WTC11 (cell line): ENCODE measurements around the gene TMEM72. TPM values are rescaled to one million over a fixed set of nuclear protein-coding genes. Genes with fewer than 3 reads are reported as not detected.

Experiments used
- ATAC-seq: fragments of 200-7000 bp; cut with Tn5 transposase; 2 replicates; pipeline ENCODE4 v1.10.0; 2021; ENCODE audit warnings: mild to moderate bottlenecking, moderate library complexity
- CTCF ChIA-PET: fragments of 300-600 bp; sonication (Branson Sonifier 250); formaldehyde crosslinking; loops from one replicate; lab custom pipeline; 2021; ENCODE audit warnings: antibody characterized with exemption; lab: Charles Lee
- POLR2A ChIA-PET: fragments of 350-600 bp; sonication (Branson Sonifier 250); formaldehyde crosslinking; loops from one replicate; lab custom pipeline; 2021; ENCODE audit warnings: antibody characterized with exemption; lab: Charles Lee
- DNase-seq: peaks from one replicate; pipeline ENCODE4 v3.0.0; 2021; ENCODE audit warnings: low spot score
- H3K27ac Mint-ChIP-seq: 2 replicates; pipeline ENCODE4 v1.8.0; 2021; ENCODE audit warnings: mixed read lengths
- H3K27me3 Mint-ChIP-seq: 2 replicates; pipeline ENCODE4 v1.8.0; 2021; ENCODE audit warnings: low read depth, mild to moderate bottlenecking, moderate library complexity, mixed read lengths
- H3K36me3 Mint-ChIP-seq: 2 replicates; pipeline ENCODE4 v1.8.0; 2021; ENCODE audit warnings: mixed read lengths
- H3K4me1 Mint-ChIP-seq: 2 replicates; pipeline ENCODE4 v1.8.0; 2022; ENCODE audit warnings: mixed read lengths
- H3K4me3 Mint-ChIP-seq: 2 replicates; pipeline ENCODE4 v1.8.0; 2021; ENCODE audit warnings: mild to moderate bottlenecking, moderate library complexity, mixed read lengths
- H3K9me3 Mint-ChIP-seq: 2 replicates; pipeline ENCODE4 v1.8.0; 2021; ENCODE audit warnings: mixed read lengths
- ETV6 ChIP-seq: sonication (generic); formaldehyde crosslinking; IDR thresholded peaks from 2 replicates; pipeline ENCODE4 v1.8.1; 2022; ENCODE audit warnings: mild to moderate bottlenecking, missing genetic modification reagents
- FOXK1 ChIP-seq: sonication (generic); formaldehyde crosslinking; IDR thresholded peaks from 2 replicates; pipeline ENCODE4 v1.8.0; 2022; ENCODE audit warnings: mild to moderate bottlenecking, moderate library complexity, missing genetic modification reagents
- FOXP1 ChIP-seq: sonication (generic); formaldehyde crosslinking; IDR thresholded peaks from 2 replicates; pipeline ENCODE4 v1.8.0; 2022; ENCODE audit warnings: missing genetic modification reagents, mild to moderate bottlenecking, moderate library complexity, borderline replicate concordance
- GRHL2 ChIP-seq: fragments of 250-450 bp; sonication (Bioruptor Pico); IDR thresholded peaks from 2 replicates; pipeline ENCODE4 v1.8.0; 2022; ENCODE audit warnings: mild to moderate bottlenecking, moderate library complexity; ENCODE audit not compliant: insufficient replicate concordance, severe bottlenecking
- NFE2L1 ChIP-seq: sonication (generic); formaldehyde crosslinking; IDR thresholded peaks from 2 replicates; pipeline ENCODE4 v1.8.1; 2023; ENCODE audit warnings: missing genetic modification reagents
- SMAD3 ChIP-seq: sonication (generic); formaldehyde crosslinking; IDR thresholded peaks from 2 replicates; pipeline ENCODE4 v1.8.0; 2022; ENCODE audit warnings: missing genetic modification reagents, mild to moderate bottlenecking, borderline replicate concordance
- SOX15 ChIP-seq: fragments of 250-450 bp; sonication (Bioruptor Pico); IDR thresholded peaks from 2 replicates; pipeline ENCODE4 v1.9.0; 2021; ENCODE audit warnings: mild to moderate bottlenecking
- ZBTB21 ChIP-seq: sonication (generic); formaldehyde crosslinking; IDR thresholded peaks from 2 replicates; pipeline ENCODE4 v1.8.1; 2023; ENCODE audit warnings: mild to moderate bottlenecking, missing genetic modification reagents, borderline replicate concordance
- ZNF219 ChIP-seq: sonication (generic); formaldehyde crosslinking; IDR thresholded peaks from 2 replicates; pipeline ENCODE4 v1.8.0; 2023; ENCODE audit warnings: missing genetic modification reagents, mild to moderate bottlenecking, borderline replicate concordance
- ZNF317 ChIP-seq: sonication (generic); formaldehyde crosslinking; IDR thresholded peaks from 2 replicates; pipeline ENCODE4 v1.8.1; 2023; ENCODE audit warnings: low read depth, mild to moderate bottlenecking, moderate library complexity, missing genetic modification reagents, borderline replicate concordance
- ZNF396 ChIP-seq: fragments of 250-450 bp; sonication (Bioruptor Pico); IDR thresholded peaks from 2 replicates; pipeline ENCODE4 v1.8.0; 2021; ENCODE audit warnings: mild to moderate bottlenecking, moderate library complexity, borderline replicate concordance
- total RNA-seq: library from RNA; stranded (reverse); gene quantifications from 3 replicates; pipeline ENCODE4 v1.2.3, GENCODE V29; 2021
- TF ChIP-seq, protein P1 (sequence below): sonication (generic); formaldehyde crosslinking; IDR thresholded peaks from 2 replicates; pipeline ENCODE4 v1.8.0; 2022; ENCODE audit warnings: mild to moderate bottlenecking, missing genetic modification reagents
- TF ChIP-seq, protein P2 (sequence below): sonication (generic); formaldehyde crosslinking; IDR thresholded peaks from 2 replicates; pipeline ENCODE4 v1.8.1; 2022; ENCODE audit warnings: missing genetic modification reagents, borderline replicate concordance
- TF ChIP-seq, protein P3 (sequence below): sonication (generic); formaldehyde crosslinking; IDR thresholded peaks from 2 replicates; pipeline ENCODE4 v1.8.0; 2022; ENCODE audit warnings: mild to moderate bottlenecking, missing genetic modification reagents

The TMEM72 gene
- total RNA-seq, 1 experiment from 2014 or later, result not detected

DNA sequence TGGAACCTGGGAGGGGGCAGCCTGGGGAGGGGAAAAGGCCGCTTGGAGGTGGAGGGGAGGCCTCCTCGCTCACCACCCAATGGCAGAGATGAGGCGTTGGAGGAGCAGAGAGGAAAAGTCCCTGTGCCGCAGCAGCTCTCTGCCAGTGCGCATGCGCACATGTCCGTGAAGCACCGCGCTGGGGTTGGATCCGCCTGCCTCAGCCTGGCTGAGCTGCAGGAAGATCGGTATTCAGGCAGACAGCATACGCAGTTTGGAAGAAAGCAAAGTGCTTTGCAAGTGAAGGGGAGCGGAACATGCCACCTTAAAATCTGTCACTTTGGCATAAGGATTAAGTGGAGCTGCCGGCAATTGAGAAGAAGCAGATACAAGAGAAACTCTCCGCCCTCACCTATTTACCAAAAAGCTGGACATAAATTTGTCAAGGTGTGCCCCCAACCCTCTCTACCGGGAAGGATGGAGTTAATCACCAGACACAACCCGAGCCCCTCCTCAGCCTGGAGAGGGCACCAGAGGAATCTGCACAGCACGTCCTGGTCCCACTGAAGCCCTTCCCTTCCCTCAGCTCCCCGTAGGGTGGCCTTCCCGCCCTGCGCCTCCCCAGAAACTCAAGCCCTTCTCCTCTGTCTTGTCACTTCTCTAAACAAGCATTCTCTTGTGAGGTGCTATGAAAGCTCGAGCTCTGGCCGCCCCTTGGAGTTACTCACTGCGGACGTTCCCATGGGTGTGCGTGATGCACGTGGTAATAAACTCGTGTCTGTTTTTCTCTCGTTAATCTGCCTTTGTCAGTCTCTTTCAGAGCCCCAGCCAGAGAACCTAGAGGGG is 32.2 kb upstream of the TMEM72 start:
- CTCF ChIA-PET, result interaction anchor here (0.5 to 3.6 kb wide), 19 partner anchors 9 to 570 kb away, joined by 3 to 43 read pairs (median 5); partner anchors contain the start of genes RASSF4 and TMEM72

DNA sequence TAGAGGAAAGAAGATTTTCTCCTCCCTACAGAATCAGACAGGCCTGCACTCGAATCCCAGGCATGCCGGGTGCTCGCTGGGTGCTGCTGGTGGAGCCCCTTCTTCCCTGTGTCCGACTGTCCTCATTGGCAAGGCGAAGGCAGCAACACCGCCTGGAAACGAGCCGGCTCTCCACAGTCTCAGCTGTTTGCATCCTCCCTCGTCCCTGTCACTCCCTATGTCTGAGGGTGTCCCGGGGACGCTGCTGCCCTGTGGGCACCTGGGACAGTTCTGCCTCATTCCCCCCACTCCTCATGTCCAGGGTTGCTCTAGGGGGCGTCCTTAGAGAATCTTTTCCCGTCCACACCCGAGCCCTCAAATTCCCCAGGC is 31.6 kb upstream of the TMEM72 start:
- Mint-ChIP-seq H3K36me3 (no peaks in the 10 kb centered on the region), H3K27me3 (peaks cover 23% of the 10 kb centered on the region), H3K9me3 (no peaks in the 10 kb centered on the region), H3K4me3 (peak overlapping the region; percentile 72), H3K27ac (no peak overlapping the region; the same call in 1 of the 2 replicates), H3K4me1 (peaks cover 26% of the 10 kb centered on the region)
- ATAC-seq, result no peak
- ChIA-PET CTCF (interaction anchor here (0.7 to 3.6 kb wide), 18 partner anchors 10 to 571 kb away, joined by 3 to 43 read pairs (median 5); partner anchors contain the start of genes RASSF4 and TMEM72), POLR2A (no interaction called here)
- DNase-seq, result no peak
- no peak for TF ChIP-seq FOXK1 (CRISPR knock-in tag)
- TF ChIP-seq, protein P1, sequence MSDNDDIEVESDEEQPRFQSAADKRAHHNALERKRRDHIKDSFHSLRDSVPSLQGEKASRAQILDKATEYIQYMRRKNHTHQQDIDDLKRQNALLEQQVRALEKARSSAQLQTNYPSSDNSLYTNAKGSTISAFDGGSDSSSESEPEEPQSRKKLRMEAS (CRISPR knock-in tag), result 0 out of 2 replicates have a peak, but pooled peaks have one; percentile 1

More for the DNA sequence above, 32.2 kb upstream of the TMEM72 start:
- Mint-ChIP-seq H3K27ac (peak overlapping the region; percentile 94; the same call in 1 of the 2 replicates), H3K27me3 (peaks cover 23% of the 10 kb centered on the region), H3K4me3 (peak overlapping the region; percentile 72), H3K36me3 (no peaks in the 10 kb centered on the region), H3K9me3 (no peaks in the 10 kb centered on the region), H3K4me1 (peaks cover 26% of the 10 kb centered on the region)
- peak; percentile 93 for ATAC-seq
- POLR2A ChIA-PET, result interaction anchor here (0.8 kb wide), 1 partner anchor 22 kb away, joined by 4 read pairs; no protein-coding TSS in a partner anchor
- TF ChIP-seq, protein P1 (CRISPR knock-in tag), result 0 out of 2 replicates have a peak, but pooled peaks have one; percentile 35
- TF ChIP-seq FOXK1 (CRISPR knock-in tag), result peak; percentile 48; the same call in 1 of the 2 replicates
- TF ChIP-seq, protein P2, sequence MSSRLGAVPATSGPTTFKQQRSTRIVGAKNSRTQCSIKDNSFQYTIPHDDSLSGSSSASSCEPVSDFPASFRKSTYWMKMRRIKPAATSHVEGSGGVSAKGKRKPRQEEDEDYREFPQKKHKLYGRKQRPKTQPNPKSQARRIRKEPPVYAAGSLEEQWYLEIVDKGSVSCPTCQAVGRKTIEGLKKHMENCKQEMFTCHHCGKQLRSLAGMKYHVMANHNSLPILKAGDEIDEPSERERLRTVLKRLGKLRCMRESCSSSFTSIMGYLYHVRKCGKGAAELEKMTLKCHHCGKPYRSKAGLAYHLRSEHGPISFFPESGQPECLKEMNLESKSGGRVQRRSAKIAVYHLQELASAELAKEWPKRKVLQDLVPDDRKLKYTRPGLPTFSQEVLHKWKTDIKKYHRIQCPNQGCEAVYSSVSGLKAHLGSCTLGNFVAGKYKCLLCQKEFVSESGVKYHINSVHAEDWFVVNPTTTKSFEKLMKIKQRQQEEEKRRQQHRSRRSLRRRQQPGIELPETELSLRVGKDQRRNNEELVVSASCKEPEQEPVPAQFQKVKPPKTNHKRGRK (CRISPR knock-in tag), result no peak
- peak; percentile 22; the same call in 1 of the 2 replicates for TF ChIP-seq NFE2L1 (CRISPR knock-in tag)
- TF ChIP-seq FOXP1 (CRISPR knock-in tag), result peak; percentile 28; the same call in 1 of the 2 replicates
- no peak for TF ChIP-seq ZNF317 (CRISPR knock-in tag)
- peak; percentile 45; the same call in 1 of the 2 replicates for TF ChIP-seq ETV6 (CRISPR knock-in tag)
- TF ChIP-seq, protein P3, sequence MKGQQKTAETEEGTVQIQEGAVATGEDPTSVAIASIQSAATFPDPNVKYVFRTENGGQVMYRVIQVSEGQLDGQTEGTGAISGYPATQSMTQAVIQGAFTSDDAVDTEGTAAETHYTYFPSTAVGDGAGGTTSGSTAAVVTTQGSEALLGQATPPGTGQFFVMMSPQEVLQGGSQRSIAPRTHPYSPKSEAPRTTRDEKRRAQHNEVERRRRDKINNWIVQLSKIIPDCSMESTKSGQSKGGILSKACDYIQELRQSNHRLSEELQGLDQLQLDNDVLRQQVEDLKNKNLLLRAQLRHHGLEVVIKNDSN, result no peak
- peak; percentile 91 for DNase-seq

DNA sequence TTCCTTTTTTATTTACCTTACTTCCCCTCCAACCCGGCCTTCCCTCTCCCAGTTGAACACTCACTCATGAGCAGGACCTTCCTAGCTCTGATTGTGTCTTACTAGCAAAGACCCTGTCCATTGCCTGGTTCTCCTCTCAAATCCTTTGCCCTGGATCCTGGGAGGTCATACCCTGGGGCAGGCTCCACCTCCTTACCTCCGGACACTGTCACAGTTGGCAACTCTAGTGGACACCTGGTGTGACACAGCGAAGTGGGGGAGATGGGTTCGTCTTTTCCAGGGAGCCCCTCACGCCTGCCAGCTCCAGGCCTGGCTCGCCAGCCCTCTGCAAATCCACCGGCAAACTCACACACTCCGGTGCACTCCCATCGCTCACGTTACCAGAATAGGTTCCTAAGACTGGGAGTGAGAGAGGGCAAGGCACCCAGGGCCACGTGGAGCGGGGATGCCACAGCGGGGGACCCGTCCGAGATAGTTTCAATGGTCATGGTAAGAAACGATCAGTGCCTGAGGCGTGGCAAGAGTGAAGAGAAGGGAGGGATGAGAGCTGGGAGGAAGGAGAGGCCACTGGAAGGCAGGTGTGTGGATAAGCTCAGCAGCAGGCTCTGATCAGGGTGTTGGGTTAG is 30.9 kb upstream of the TMEM72 start:
- H3K27me3 Mint-ChIP-seq, result peaks cover 23% of the 10 kb centered on the region
- POLR2A ChIA-PET, result no interaction called here
- TF ChIP-seq ZNF219 (CRISPR knock-in tag) (no peak), SMAD3 (CRISPR knock-in tag) (no peak), ZBTB21 (CRISPR knock-in tag) (no peak)
- H3K9me3 Mint-ChIP-seq, result no peaks in the 10 kb centered on the region
- H3K27ac Mint-ChIP-seq, result no peak overlapping the region
- H3K4me1 Mint-ChIP-seq, result peaks cover 26% of the 10 kb centered on the region
- DNase-seq, result no peak
- ATAC-seq, result no peak
- CTCF ChIA-PET, result interaction anchor here (1.1 to 3.6 kb wide), 10 partner anchors 9 to 73 kb away, joined by 3 to 43 read pairs (median 8); no protein-coding TSS in a partner anchor
- H3K36me3 Mint-ChIP-seq, result no peaks in the 10 kb centered on the region
- no peak overlapping the region; the same call in 1 of the 2 replicates for H3K4me3 Mint-ChIP-seq

DNA sequence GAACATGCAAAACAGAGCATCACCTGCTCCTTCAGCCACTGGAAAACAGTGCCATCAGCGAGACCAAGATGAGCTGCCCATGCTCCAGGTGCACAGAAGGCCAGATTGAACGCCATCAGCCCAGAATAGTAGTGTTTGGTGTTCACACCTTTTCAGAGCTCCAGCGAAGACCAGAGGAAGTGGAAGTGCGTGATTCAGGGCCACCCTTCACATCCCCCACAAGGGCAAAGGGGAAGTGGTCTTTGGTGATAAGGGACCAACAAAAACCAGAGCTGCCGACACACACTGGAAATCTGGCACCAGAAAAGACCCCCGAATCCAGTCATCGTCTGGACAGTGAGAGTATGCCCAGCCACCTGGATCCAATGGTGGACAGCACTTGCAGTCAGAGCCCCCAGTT is 29.5 kb upstream of the TMEM72 start:
- Mint-ChIP-seq H3K27me3 (peaks cover 23% of the 10 kb centered on the region), H3K4me3 (no peak overlapping the region), H3K4me1 (peaks cover 34% of the 10 kb centered on the region), H3K9me3 (no peaks in the 10 kb centered on the region), H3K27ac (no peak overlapping the region), H3K36me3 (no peaks in the 10 kb centered on the region)
- no peak for ATAC-seq
- DNase-seq, result no peak
- ChIA-PET CTCF (interaction anchor here (0.7 to 2.5 kb wide), 3 partner anchors 16 to 51 kb away, joined by 3 to 10 read pairs (median 9); no protein-coding TSS in a partner anchor), POLR2A (no interaction called here)
- TF ChIP-seq GRHL2 (CRISPR knock-in tag) (no peak), SOX15 (no peak), ZNF396 (no peak)
